Ramos (cell line): ENCODE data around the gene KCTD16.

Source experiments
- in situ Hi-C: fragments of 300-500 bp; cut with MboI; formaldehyde crosslinking; loops from one replicate; pipeline ENCODE4 v1.14.3; 2022; ENCODE audit warnings: low sequenced_read_pairs; ENCODE audit not compliant: unreplicated experiment

KCTD16 gene

DNA sequence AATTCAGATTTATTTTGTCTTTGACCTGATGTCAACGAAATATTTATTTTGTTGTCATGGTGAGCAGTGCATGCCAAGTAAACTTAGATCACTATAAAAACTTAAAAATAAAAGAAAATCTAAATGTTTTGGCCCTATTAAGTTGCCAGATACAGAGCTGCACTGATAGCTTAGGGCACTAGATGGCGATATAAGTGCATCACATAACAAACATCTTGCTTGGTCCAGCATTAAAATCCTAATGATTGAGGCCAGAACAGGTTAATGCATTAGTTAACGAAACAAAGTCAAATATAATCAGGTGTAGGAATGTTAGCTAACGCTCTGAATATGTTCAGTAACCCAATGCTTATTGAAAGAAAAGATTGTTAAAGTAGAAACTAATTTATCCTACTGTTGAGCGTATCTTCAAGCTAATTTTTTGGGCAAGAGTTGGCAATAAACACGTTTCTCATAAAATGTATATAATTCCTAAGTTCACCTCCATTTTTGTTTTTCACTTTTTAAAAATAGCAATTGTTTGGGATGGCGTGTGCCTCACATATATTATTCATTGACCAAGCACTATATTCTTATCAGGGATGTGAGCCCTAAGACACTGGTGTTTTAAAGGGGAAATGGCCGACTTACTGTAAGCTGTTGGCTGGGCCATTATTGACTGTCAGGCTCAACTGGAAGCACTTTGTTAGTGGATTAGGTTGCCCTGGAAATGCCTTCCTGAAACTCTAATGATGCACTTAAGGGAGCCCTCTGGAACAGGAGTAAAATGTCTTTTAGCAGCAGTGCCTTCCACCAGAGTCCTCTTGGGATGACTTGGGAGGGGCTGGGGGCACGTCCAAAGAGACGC lies 33.3 kb downstream of the KCTD16 start:
- in situ Hi-C loops: loop anchor here (25.0 kb wide), 2 partner anchors 1033 to 1633 kb away; partner anchors contain the start of gene PRELID2

DNA sequence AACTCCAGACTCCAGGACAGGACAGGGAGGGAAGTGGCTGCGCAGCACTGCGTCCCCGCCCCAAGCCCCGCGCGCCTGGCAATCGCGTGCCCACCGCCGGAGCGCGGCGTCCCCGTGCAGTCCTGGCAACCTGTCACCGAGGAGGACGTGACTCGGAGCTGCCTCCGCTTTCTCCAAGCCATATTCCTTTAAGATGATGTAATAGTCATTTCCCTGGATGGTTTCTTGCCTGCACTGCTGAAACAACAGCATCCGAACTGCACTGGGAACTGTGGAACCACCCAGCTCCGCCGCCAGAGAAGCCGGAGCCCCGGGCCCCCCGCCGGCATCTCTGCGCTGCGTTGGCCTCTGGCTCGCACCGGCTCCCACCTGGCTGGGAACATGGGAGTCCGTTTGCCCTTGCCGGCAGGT lies 34.5 kb downstream of the KCTD16 start:
- in situ Hi-C loops: loop anchor here (25.0 kb wide), 2 partner anchors 1032 to 1632 kb away; partner anchors contain the start of gene PRELID2

DNA sequence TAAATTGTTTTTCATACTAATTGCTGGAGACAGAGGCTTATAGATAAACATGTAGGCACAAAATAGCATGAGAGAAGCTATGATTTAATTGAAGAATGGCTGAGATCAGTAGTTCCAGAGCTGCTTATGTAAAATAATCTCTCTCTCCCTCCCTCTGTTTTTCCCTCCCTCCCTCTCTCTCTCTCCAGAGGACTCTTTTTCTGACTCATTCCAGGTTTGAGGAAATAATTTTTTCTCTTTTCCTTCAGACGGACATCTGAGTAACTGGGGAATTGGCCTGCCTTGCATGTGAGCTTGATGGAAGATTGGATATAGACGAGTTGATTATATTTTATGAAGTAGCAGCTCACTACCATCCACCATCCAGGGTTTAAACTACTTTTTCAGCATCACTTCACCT lies 35.5 kb downstream of the KCTD16 start:
- in situ Hi-C loops: loop anchor here (25.0 kb wide), 2 partner anchors 1031 to 1631 kb away; partner anchors contain the start of gene PRELID2

DNA sequence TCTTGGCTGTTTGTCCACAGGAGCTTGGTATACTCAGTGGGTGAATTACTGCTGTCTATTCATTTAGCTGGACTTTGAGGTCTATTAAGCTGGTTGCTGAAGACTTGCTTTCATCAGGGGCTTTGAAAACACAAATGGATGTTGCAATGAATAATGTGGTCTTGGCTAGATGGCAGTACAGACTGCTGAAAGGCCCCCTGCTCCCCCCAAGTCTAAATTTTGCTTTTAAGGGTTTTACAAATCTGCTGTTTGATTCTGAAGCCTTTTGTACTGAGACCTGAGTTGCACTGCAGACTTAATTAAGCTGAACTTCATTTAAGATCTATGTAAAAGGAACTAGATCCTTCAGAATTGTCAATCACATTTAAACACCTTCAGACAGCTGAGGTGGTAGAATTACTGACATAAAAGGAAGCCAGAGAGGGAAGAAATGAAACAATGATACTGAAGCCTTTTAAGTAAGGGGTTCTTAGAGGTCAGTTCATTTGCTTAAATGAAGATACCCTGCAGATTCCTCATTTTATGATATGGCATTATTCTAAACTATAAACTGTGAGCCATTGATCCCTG lies 37.3 kb downstream of the KCTD16 start:
- in situ Hi-C loops: loop anchor here (25.0 kb wide), 2 partner anchors 1029 to 1629 kb away; partner anchors contain the start of gene PRELID2

DNA sequence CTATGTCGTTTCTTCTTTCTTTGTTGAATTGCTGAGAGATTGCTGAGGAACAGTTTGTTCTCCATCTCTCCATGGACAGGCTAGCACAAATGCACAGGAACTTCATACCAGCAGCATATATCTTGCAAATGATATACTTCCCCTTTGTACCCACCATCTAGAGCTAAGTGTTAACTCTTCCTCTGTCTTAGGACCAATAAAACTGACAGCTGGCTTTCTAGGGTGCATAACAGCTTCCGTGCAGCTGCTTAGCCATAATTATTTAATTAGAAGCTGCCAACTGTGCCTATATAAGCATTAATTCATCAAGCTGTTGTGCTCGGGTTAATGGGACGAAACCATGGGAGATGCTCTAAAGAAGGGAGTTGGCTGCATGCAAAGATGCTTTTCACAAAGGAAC lies 38.7 kb downstream of the KCTD16 start:
- in situ Hi-C loops: loop anchor here (25.0 kb wide), 2 partner anchors 1028 to 1628 kb away; partner anchors contain the start of gene PRELID2

DNA sequence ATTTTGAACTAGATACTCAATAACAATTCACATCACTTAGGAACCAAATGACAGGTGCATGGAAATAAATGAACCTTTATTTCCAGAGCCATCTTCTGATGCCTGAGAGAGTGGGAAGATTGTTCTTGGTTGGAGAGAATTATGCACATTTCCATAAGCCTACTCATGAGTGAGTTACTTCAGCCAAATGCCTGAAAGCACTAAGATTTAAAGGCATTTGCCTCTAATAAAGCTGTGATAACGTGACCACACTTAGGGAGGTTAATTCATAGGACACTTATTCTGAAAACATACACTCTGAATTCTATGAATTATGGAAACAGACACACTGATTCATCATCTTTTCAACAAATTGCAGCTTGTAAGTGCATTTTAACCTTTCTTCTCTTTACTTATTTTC lies 40.0 kb downstream of the KCTD16 start:
- in situ Hi-C loops: loop anchor here (25.0 kb wide), 2 partner anchors 1027 to 1627 kb away; partner anchors contain the start of gene PRELID2

DNA sequence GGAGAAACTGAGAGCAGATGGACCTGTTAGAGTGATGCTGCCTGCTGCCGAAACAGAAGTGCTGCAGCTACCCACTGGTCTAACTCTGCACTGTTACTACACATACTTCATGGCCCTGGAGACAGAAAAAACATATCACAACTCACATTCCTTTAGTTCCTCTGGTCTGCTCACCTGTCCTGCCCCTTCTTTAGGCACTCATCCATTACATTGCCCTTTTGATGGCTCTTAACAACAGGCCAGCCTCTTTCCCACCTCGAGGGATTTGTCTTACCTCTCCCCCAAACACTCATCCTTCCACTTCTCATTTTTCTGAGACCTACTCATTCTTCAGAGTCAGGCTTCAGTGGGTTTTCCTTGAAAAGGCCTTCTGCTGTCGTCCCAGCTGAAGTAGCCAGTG lies 49.2 kb downstream of the KCTD16 start:
- in situ Hi-C loops: loop anchor here (25.0 kb wide), 2 partner anchors 1017 to 1617 kb away; partner anchors contain the start of gene PRELID2

DNA sequence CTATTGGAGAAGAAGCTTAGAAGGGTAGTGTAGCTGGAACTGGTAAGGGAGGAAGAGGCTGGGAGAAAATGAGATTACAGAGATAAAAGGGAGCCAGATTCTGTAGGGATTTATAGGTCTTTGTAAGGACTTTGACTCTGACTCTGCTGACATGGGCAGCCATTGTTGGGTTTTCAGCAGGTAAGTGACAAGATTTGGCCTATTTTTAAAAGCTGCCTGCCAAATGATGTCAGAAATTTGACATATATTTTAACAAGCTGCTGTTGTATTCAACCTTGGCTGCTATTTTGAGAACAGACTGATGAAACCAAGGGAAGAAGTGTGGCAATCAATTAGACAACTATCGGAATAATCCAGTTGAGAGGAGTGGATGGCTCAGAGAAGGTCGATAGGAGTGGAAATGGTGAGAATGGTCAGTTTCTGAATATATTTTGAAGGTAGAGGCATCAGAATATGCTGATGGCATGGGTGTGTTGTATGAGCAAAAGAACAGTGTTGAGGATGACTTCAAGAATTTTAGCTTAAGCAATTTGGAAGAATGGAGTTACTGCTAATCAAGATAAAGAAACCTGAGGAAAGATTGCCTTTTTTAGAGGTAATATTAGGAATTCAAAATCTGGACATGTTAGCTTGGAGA lies 56.8 kb downstream of the KCTD16 start:
- in situ Hi-C loops: no loop called here

DNA sequence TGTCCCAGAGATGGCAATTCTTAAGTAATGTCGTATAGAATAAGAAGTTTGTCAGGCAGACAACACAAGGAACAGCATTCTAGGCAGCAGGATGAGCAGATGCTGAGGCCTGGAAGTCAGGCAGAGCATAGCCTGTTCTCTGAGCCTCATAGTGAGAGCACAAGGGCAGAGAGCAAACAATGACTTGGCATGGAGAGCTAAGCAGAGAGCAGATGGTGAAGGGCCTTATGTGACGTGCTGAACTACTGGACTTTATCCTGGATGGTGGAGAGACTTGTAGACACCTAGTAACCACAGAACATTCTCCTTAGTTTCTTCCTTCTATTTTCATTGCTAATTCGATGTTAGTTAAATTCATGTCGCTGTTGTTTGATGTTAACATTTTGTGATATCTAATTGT lies 60.1 kb downstream of the KCTD16 start:
- in situ Hi-C loops: no loop called here

DNA sequence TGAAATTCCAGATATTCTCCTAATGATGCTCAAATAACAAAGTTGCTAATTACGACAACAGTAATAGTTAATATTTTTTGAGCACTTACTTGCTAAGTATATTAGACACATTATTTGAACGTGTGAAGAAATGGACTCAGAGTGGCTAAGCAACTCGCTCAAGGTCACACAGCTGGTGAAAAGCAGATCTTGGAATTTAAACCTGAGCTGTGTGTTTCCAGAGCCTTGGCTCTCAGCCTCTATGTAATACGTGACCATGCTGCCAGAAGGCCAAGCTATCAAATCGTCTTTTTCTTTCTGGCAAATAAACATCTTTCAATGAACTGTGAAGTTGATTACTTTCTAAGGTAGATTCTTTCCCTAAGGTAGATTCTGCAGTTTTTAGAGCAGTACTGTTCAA lies 61.6 kb downstream of the KCTD16 start:
- in situ Hi-C loops: no loop called here

DNA sequence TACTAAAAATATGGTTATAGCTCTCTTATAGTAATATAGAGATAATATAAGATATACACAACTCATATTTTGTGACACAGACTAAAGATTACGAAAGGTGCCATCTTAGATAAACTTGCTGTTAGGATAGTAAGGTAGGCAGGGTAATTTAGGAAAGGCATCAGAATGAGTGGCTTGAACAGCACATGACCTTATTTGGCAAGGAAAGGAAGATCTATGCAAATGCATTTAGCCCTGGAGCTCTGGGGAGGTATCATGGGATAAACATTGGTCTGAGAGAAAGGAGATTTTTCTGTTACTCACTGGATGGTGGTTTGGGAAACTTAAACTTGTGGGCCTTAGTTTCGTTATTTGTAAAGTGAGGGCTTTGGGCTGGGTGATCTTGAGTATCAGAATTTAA lies 65.8 kb downstream of the KCTD16 start:
- in situ Hi-C loops: no loop called here

DNA sequence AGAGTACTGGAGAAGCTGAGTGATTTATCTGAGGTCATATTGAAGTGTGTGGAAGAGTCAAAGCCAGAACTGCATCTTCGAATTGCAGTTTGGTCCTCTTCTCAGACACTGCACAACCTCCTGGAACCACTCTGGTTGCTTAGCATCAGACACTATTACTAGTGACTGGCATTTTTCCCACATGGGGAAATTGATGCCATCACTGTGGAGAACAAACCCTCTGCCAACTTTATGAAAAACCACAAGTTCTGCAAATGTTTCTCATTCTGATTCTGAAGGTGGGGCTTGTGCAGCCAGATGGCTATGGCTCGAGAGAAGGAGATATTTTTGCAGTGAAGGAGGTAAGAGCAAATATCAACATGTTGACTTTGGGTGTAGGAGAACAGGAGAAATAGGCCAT lies 67.2 kb downstream of the KCTD16 start:
- in situ Hi-C loops: no loop called here

DNA sequence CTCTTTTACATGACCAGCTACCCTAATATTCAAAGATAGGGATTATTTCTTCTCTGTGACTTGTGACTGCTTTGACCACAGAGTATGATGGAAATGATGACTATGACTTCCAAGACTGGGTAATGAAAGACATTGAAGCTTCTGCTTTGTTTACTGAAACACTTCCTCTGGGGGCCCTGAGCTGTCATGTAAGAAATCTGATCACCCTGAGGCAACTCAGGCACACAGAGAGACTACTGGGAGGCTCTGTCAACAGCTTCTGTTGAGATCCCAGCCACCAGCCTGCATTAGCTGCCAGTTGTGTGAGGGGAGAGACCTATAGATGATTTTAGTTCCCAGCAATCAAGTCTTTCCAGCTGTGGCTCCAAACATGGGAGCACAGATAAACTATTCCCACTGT lies 76.5 kb downstream of the KCTD16 start:
- in situ Hi-C loops: no loop called here

DNA sequence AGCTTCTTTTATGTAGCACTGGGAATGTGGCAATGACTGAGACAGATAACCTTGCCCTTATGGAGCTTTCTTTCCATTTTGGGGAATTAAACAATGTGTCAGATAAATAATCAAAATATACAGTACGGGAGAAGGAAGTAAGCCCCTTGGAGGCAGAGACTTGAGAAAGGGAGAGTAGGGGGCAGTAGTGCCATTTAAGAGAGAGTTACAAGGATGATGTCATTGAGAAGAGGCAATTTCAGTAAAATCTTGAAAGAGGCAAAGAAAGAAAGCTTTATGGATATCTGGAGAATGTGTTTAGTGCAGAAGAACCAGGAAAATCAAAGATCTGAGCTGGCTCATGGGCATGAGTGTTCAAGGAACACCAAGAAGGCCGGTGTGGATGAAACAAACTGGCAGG lies 77.3 kb downstream of the KCTD16 start:
- in situ Hi-C loops: no loop called here

DNA sequence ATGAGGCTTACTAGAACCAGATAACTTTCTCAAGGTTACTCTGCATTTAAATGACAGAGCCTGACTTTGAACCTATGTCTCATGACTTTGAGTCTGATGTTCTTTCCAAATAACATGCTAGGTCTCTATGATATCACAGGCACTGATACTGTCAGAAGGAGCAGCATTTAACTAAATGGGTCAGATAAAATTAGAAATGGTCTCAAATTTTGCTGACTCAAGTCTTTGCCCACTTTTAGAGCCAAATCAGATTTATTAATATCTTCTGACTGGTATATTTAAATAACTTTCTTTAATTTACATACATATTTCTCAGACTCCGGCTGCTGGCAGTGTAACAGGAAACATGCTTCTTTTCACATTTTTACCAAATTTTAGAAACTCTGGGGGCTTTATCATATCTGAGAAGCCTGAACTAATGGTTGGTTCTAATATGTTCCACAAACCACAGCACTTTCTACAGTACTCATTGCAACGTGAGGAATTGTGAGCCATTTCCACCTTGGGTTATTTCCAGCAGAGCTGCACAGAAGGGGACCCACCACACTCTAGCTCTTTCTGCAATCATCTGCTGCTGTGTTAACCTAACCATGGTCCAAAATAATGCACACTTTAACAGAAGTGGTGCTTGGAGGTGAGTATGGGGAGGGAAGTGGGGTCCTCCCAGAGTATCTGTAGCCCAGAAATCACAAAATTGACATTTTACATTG lies 79.2 kb downstream of the KCTD16 start:
- in situ Hi-C loops: no loop called here

DNA sequence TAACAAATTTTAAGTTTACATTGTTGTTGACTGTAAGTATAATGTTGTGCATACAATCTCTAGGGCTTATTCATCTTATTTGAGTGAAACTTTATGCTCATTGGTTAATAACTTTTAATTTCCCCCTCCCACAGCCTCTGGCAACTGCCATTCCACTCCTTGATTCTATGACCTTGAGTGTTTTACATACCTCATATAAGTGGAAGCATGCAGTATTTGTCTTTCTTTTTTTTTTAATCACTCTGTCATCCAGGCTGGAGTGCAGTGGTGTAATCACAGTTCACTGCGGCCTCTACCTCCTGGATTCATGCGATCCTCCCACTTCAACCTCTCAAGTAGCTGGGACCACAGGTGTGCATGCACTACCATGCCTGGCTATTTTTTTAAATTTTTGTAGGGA lies 83.9 kb downstream of the KCTD16 start:
- in situ Hi-C loops: no loop called here

DNA sequence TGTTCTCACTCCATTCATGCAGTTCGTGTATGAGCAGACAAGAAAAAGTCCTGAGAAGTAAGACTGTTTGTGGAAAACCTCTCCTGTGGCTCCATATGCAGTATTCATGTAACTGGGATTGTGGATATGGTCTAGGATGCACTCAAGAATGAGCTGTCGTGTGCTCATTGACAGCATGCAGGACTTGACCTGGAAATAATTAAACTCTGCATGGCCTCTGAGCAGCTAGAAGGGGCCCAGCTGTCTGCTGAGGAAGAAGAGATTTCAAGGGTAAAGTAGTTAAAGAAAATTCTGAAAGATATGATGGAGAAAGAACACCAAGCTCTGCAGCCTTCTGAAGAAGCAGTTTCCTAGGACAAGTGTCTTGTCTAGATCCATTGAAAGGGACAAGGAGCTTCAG lies 89.4 kb downstream of the KCTD16 start:
- in situ Hi-C loops: no loop called here

DNA sequence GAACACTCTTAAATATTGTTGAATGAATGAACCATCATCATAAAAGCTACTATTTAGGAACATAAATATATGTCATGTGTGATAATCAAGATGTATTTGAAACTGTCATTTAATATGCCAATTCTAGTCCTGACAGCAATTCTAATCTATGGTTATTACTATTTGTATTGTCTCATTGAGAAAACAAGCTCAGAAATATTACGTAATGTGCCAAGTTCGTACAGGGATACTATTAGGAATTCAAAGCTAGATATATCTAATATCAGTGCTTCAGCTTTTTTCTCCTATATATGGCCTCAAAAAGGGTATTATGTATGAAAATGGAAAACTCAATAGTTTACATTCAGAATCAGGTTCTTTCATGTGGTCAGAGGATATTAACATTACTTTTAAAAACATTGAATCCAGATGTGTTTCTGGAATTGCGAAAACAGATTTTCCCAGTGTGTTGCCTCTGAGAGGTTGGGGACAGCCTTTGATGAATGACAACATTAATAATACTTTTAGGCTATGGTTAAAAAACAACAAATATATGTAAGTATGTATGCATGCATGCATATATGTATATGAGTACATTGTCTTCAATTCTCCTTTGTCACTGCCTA lies 95.1 kb downstream of the KCTD16 start:
- in situ Hi-C loops: no loop called here

DNA sequence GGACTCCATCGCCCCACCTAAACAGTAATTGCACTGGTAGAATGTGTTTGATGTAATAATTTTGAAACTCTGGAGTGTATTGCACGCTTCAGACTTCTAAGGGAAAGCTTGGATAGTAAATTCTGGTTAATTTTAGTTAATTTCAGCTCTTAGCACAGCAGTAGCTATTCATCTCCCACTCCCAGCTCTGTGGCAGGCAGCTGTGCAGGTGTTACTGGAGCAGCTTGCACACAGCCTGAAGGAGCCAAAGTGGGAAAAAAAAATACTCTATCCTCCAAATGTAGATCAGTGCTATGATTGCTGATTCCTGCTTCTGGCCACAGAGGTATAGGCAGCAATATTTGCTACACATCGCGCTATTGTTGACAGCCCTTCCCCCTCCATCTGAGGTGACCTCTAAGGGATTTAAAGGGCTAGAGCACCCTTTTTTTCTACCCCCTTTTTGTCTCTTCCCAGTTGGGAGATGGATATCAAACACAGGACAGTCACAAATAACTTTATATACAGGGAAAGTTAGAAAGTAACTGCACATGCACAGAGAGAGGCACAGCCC lies 97.4 kb downstream of the KCTD16 start:
- in situ Hi-C loops: no loop called here
